KG1 (cell line): ENCODE measurements around the gene CEP95.

Source experiments
- DNase-seq: peaks from one replicate; lab custom pipeline; 2025; lab: John Stamatoyannopoulos, UW

The CEP95 gene

GRCh38 chr17:64520359-64520758 is 13.6 kb downstream of the CEP95 start:
- no peak for DNase-seq

GRCh38 chr17:64527914-64528313 is 21.1 kb downstream of the CEP95 start:
- DNase-seq: no peak

DNA sequence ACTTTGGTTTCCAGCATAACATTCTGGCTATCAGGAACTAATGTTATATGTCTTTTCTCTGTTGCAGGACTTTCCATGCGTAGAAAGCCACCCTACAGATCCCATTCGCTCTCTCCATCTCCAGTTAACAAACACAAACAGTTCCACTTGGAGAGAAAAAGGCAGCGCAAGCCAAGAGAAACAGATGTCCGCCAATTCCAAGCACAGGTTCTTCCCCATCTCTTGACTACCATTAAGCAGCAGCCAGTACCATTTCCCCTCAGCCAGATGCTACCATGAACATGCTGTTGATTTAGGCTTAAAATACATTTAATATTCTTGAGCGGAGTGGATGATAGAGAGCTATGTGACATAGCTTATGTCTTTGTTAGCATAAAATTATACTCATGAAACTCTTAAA is 22.4 kb downstream of the CEP95 start:
- DNase-seq: no peak

DNA sequence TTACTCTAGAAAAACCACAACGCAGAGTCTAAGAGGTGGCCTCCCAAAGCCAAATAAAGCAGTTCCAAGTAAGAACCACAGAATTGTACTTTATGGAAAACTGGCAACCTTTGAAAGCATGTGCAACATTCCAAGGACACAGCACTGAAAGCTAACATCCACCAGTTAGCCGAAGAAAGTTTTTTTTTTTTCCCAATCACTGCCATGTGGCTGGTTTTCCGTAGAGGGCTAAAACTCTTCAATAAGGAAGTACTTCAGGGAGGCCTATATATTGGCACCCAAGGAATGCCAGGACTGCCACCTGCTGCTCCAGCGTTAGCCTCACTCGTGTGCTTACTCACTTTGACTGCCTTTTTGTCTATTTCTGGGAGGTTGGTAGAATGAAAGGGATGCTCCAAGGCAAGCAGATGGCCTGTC is 25.2 kb downstream of the CEP95 start:
- DNase-seq: no peak

DNA sequence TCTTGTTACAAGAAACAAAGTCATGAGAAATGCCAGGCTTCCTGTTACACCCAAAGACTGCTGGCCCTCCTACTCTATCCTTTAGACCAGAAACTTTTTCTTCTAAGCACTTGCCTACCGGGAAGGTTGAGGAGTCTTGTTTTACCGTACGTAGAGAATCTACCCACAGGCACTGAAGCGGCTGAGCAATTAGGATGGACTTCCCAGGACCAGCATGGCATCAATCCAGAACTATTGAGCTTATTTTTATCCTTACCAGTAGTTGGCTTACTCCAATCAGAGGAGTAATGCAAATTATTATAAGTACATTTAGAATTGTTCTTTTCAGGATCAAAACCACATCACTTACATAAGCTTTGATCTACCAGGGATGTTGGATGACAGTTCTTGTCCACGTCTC is 25.6 kb downstream of the CEP95 start:
- no peak for DNase-seq

GRCh38 chr17:64533784-64534183 is 27.0 kb downstream of the CEP95 start:
- no peak for DNase-seq

- no peak for DNase-seq
These were observed 27.4 kb downstream of the CEP95 start for GRCh38 chr17:64534187-64534586.

DNA sequence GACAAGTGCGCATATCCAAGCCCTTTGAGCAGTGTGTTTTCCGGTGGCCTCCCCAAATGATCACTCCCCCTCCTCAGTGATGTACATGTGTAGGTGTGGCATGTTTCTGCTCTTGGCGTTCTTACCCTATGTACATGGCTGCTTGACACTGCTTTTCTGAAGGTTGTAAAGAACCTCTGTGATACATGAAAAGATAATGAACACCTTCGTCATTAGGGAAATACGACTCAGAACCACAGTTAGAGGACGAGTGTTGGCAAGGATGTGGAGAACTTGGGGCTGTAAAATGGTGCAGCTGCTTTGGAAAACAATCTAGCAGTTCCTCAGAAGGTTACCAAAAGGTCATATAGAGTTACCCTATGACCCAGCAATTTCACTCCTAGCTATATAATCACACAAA is 28.6 kb downstream of the CEP95 start:
- no peak for DNase-seq

GRCh38 chr17:64536913-64537312 is 30.1 kb downstream of the CEP95 start:
- no peak for DNase-seq

- no peak for DNase-seq
These were observed 30.7 kb downstream of the CEP95 start for GRCh38 chr17:64537488-64537887.

DNA sequence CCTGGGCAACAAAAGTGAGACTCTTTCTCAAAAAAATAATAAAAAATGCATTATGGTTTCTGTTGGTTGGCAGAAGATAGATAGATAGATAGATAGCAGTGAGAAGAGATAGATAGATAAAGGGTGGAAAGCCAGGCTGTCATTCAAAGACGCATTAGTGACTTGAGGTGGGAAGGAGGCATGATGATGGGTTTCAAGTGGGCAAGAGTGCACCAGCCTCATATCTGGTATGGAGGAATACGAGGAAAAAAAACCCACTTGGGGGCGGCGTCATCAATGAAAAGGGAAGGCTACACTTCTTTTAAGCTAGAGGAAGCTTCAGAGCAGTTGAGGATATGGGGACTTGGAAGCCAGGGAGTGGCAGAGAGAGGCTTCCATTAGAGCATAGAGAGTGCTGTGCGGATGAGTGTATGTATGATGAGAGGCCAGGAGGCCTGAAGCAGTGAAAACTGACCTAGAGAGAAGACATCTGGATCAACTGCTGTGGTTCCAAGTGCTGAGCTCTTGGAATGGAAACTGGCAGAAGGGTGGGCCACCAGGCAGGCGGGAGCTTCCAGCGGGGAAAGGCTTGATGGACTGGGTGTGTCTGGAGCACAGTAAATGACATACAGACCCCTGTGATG is 31.8 kb downstream of the CEP95 start:
- no peak for DNase-seq

DNA sequence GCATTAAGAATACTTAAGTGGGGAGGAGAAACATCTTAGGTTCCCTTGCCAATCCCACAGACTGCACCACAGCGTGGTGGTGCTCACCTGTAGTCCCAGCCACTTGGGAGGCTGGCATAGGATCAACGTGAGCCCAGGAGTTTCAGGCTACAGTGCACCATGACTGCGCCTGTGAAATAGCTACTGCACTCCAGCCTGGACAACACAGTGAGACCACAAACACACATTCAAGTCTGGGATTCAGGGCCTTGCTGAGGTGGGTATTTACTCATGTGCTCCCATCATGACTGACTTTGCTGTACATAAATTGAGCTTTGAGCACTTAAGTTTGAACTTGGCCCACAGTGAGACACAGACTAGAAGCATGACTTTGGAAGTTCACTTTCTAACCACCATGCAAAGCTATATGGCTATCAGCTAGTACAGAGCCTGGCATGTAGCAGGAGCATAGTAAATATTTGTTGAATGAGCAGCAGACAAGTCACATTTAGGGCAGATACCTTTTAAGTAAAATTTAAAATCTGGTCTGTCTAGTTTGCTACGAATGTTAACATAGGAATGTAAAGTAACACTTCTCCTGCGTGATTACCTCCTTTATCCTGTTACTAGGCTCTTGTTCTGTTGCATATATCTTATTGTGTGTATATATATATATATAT is 33.5 kb downstream of the CEP95 start:
- DNase-seq: no peak

DNA sequence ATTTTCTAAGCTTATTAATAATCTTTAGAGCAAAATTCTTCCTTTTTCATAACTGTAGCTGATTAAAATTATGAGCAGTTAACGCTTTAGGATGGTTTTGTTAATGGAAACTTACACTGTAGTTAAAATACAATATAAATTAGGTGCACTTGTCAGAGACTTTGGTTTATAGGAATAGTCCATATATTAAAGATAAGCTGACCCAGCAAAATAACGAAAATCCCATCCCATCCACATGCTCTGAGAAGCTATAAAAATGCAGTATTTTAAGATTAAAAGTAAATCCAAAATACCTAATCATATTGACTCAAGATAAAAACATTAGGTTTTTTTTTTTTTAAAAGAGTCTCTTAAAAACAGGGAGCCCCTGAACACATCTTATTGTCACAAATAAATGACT is 38.0 kb downstream of the CEP95 start:
- DNase-seq: no peak

GRCh38 chr17:64546716-64547115 is 39.9 kb downstream of the CEP95 start:
- DNase-seq: no peak

- no peak for DNase-seq
These were observed 40.5 kb downstream of the CEP95 start for GRCh38 chr17:64547319-64547718.

DNA sequence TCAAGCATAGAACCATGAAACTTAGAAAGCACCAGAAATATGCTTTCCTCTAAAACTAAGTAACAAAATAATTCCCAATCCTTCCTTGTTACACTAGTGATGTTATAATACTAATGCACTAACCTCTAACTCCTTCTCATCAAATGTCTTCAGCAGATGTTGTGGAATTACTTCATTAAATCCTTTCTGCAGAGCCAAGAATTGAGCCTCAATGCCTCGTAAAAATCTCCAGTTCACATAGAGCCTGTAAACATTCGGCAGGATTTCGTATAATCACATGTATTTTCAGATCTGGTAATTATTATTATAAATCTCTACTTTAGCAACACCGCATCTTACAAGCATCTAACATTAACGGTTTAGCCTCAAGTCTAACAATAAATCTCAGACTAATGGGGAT is 44.7 kb downstream of the CEP95 start:
- no peak for DNase-seq

DNA sequence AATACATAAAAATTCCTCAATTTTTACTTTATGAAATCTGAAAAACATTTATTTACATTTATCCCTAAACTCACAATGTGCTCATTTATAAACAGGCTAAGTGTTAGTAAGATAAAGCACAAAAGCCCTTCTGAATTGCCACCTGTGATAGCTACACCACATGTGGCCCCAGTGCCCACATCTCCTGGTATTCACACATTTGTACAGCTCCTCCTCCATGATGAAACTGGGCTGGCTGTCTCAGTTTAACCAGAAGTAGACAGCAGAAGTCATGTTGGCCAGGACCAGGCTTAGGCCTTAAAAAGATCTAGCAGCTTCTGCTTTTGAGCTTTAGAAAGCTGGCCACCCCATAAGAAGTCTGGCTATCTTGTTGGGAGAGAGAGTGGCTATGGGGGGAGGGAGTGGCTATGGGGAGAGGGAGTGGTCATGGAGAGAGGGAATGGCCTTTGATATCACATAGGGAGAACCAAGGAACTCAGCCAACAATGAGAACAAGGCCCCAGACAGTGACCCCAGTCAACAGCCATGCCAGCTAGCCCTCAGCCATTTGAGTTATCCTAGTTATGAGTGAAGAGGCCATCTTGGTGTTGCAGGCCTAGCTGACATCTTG is 47.4 kb downstream of the CEP95 start:
- DNase-seq: no peak

DNA sequence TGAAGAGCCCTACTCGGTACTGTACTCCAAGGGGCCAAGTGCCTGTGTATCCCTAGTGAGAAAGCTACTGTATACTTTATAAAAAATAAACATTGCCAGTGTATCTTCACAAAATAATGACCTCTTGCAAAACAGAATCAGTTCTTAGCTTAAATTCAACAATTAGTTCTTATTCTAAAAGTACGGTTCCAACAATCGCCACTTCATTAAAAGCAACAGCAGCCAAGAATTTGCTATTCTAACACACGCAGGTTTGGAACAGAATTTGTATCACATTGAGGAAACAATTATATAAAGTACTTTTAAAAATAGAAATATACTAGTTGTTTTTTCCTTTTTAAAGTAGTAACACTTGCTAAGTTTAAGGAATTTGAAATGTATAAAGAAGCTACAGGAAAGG is 48.5 kb downstream of the CEP95 start:
- DNase-seq: no peak

DNA sequence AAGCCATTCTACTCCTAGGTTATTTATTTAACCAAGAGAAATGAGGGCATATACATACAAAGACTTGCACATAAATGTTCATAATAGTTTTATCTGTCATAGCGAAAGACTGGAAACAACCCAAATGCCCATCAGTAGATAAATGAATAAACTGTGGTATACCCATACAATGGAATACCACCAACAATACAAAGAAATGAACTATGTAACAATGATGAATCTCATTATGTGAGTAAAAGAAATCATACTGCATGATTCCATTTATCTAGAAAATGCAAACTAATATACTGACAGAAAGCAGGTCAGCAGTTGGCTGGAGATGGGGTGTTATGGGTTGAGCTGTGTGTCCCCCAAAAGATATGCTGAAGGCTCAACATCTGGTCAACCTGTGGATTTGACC is 57.3 kb downstream of the CEP95 start:
- DNase-seq: no peak

GRCh38 chr17:64565563-64565962 is 58.8 kb downstream of the CEP95 start:
- no peak for DNase-seq

- DNase-seq: no peak
These were observed 65.0 kb downstream of the CEP95 start for GRCh38 chr17:64571746-64572145.

GRCh38 chr17:64572682-64573154 is 65.9 kb downstream of the CEP95 start:
- no peak for DNase-seq

DNA sequence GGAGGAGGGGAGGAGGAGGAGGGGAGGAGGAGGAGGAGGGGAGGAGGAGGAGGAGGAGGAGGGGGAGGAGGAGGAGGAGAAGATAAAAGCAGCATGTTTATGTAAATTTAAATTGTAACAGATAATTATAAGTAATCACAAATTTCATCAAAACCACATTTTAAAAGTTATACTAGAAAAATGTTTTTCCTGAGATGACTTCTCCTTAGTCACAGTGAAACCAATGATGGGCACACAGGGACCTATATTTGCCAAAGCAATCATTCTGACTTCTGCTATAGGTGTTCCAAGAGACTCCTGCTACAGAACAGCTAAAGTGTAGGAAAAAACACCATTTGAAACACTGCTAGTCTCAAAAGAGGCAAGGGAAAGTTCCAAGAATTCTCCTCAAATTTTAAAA is 66.4 kb downstream of the CEP95 start:
- DNase-seq: no peak

GRCh38 chr17:64574646-64575045 is 67.9 kb downstream of the CEP95 start:
- no peak for DNase-seq
